IMR-90 (cell line): ENCODE results near the gene NKAIN4. TPM values are rescaled to one million over a fixed set of nuclear protein-coding genes. Genes with fewer than 3 reads are reported as not detected.

Experiments
- ATAC-seq: fragments of 200-7000 bp; cut with Tn5 transposase; 2 replicates; pipeline ENCODE4 v1.9.1; 2020; ENCODE audit warnings: low read depth, mild to moderate bottlenecking, moderate library complexity
- BruUV-seq: library from RNA; stranded (reverse); fragments of 400-500 nt; replicated peaks from 2 replicates; lab custom pipeline; 2021; lab: Mats Ljungman, UMichigan
- CTCF ChIA-PET: fragments of 300-600 bp; formaldehyde crosslinking; extraction: SDS; loops from one replicate; lab custom pipeline; 2021; ENCODE audit warnings: antibody characterized with exemption; lab: Yijun Ruan, JAX
- POLR2A ChIA-PET: fragments of 300-600 bp; sonication (Branson Sonifier 250); formaldehyde crosslinking; loops from one replicate; lab custom pipeline; 2022; ENCODE audit warnings: antibody characterized with exemption; ENCODE audit not compliant: unreplicated experiment; lab: Charles Lee
- DNase-seq: peaks from one replicate; pipeline ENCODE4 v3.0.0; 2013
- H2AFZ ChIP-seq: replicated peaks from 2 replicates; pipeline ENCODE3; 2013; ENCODE audit warnings: low read length, mild to moderate bottlenecking; ENCODE audit not compliant: poor library complexity
- H2AK5ac ChIP-seq: 2 replicates; pipeline ENCODE4 v1.6.1; 2013; ENCODE audit warnings: low read depth, low read length, inconsistent platforms
- H2AK9ac ChIP-seq: replicated peaks from 2 replicates; pipeline ENCODE3; 2013; ENCODE audit warnings: mild to moderate bottlenecking, low read depth, low read length, moderate library complexity; ENCODE audit not compliant: poor library complexity
- H2BK120ac ChIP-seq: 2 replicates; pipeline ENCODE4 v1.6.1; 2013; ENCODE audit warnings: low read depth, low read length, inconsistent platforms
- H2BK15ac ChIP-seq: 3 replicates; pipeline ENCODE4 v1.6.1; 2013; ENCODE audit warnings: low read depth, low read length, inconsistent platforms
- H2BK20ac ChIP-seq: 2 replicates; pipeline ENCODE4 v1.6.1; 2013; ENCODE audit warnings: low read depth, mild to moderate bottlenecking, inconsistent platforms, low read length, moderate library complexity
- H2BK5ac ChIP-seq: 2 replicates; pipeline ENCODE4 v1.6.1; 2013; ENCODE audit warnings: mild to moderate bottlenecking, low read depth, low read length, inconsistent platforms; ENCODE audit not compliant: poor library complexity, severe bottlenecking
- H3K14ac ChIP-seq: replicated peaks from 2 replicates; pipeline ENCODE4 v1.6.1; 2013; ENCODE audit warnings: low read depth, low read length, inconsistent platforms
- H3K18ac ChIP-seq: 2 replicates; pipeline ENCODE4 v1.6.1; 2013; ENCODE audit warnings: low read depth, low read length, control low read depth
- H3K23ac ChIP-seq: 2 replicates; pipeline ENCODE4 v1.6.1; 2013; ENCODE audit warnings: low read depth, low read length, inconsistent platforms
- H3K27ac ChIP-seq: 2 replicates; pipeline ENCODE4 v1.5.1; 2013; ENCODE audit warnings: mild to moderate bottlenecking, control low read depth, low read length; ENCODE audit not compliant: insufficient read depth
- H3K27me3 ChIP-seq: 2 replicates; pipeline ENCODE4 v1.6.1; 2013; ENCODE audit warnings: low read length; ENCODE audit not compliant: control insufficient read depth, insufficient read depth
- H3K36me3 ChIP-seq: 2 replicates; pipeline ENCODE4 v1.6.1; 2013; ENCODE audit warnings: low read length, mixed read lengths; ENCODE audit not compliant: control insufficient read depth, insufficient read depth
- H3K4ac ChIP-seq: 2 replicates; pipeline ENCODE4 v1.6.1; 2013; ENCODE audit warnings: low read depth, low read length, inconsistent platforms
- H3K4me1 ChIP-seq: 2 replicates; pipeline ENCODE4 v1.6.1; 2013; ENCODE audit warnings: low read length, mixed read lengths; ENCODE audit not compliant: control insufficient read depth, insufficient read depth
- H3K4me2 ChIP-seq: 2 replicates; pipeline ENCODE4 v1.6.1; 2013; ENCODE audit warnings: low read depth, mild to moderate bottlenecking, control low read depth, low read length, moderate library complexity
- H3K4me3 ChIP-seq: 2 replicates; pipeline ENCODE4 v1.5.1; 2013; ENCODE audit warnings: low read depth, mild to moderate bottlenecking, control low read depth, low read length, moderate library complexity; ENCODE audit not compliant: insufficient read depth
- H3K56ac ChIP-seq: 2 replicates; pipeline ENCODE4 v1.6.1; 2013; ENCODE audit warnings: low read length, inconsistent platforms; ENCODE audit not compliant: insufficient read depth; ENCODE audit errors: extremely low read depth
- H3K79me1 ChIP-seq, 2 experiments: 2 replicates each; pipeline ENCODE4 v1.6.1; 2013; ENCODE audit warnings: low read length in 2 of 2, inconsistent platforms in 1 of 2, low read depth in 1 of 2
- H3K9ac ChIP-seq: 2 replicates; pipeline ENCODE4 v1.6.1; 2013; ENCODE audit warnings: low read depth, low read length, control low read depth
- H3K9me1 ChIP-seq: 2 replicates; pipeline ENCODE4 v1.6.1; 2013; ENCODE audit warnings: low read length, inconsistent platforms; ENCODE audit not compliant: insufficient read depth
- H3K9me3 ChIP-seq: 2 replicates; pipeline ENCODE4 v1.6.1; 2013; ENCODE audit warnings: low read length; ENCODE audit not compliant: control insufficient read depth, insufficient read depth
- H4K20me1 ChIP-seq: 2 replicates; pipeline ENCODE4 v1.6.1; 2013; ENCODE audit warnings: low read length, inconsistent platforms; ENCODE audit not compliant: insufficient read depth
- H4K5ac ChIP-seq: 2 replicates; pipeline ENCODE4 v1.6.1; 2013; ENCODE audit warnings: mild to moderate bottlenecking, low read depth, low read length, control low read depth
- H4K8ac ChIP-seq, 2 experiments: 2 replicates each; pipeline ENCODE4 v1.6.1; 2013; ENCODE audit warnings: low read depth in 2 of 2, low read length in 2 of 2, control low read depth in 1 of 2, inconsistent platforms in 1 of 2
- H4K91ac ChIP-seq: 2 replicates; pipeline ENCODE4 v1.6.1; 2013; ENCODE audit warnings: low read depth, low read length, inconsistent platforms; ENCODE audit not compliant: insufficient read depth
- BHLHE40 ChIP-seq: fragments of 150-350 bp; IDR thresholded peaks from 2 replicates; pipeline ENCODE4 v1.6.1; 2016; ENCODE audit warnings: mild to moderate bottlenecking, low read depth, low read length
- CEBPB ChIP-seq: IDR thresholded peaks from 2 replicates; pipeline ENCODE4 v1.6.1; 2012; ENCODE audit warnings: low read depth, low read length, improper control_type of control experiment
- CHD1 ChIP-seq: IDR thresholded peaks from 2 replicates; pipeline ENCODE4 v1.6.1; 2012; ENCODE audit warnings: low read depth, low read length, improper control_type of control experiment
- FOS ChIP-seq: fragments of 150-350 bp; IDR thresholded peaks from 2 replicates; pipeline ENCODE4 v1.6.1; 2016; ENCODE audit warnings: low read depth, low read length
- MAFK ChIP-seq: IDR thresholded peaks from 2 replicates; pipeline ENCODE4 v1.6.1; 2012; ENCODE audit warnings: low read depth, low read length, improper control_type of control experiment
- MAZ ChIP-seq: IDR thresholded peaks from 2 replicates; pipeline ENCODE4 v1.6.1; 2012; ENCODE audit warnings: low read depth, mild to moderate bottlenecking, low read length, improper control_type of control experiment, moderate library complexity, borderline replicate concordance
- MXI1 ChIP-seq: IDR thresholded peaks from 2 replicates; pipeline ENCODE4 v1.6.1; 2012; ENCODE audit warnings: low read depth, mild to moderate bottlenecking, low read length, moderate library complexity, borderline replicate concordance
- NFE2L2 ChIP-seq: fragments of 150-350 bp; IDR thresholded peaks from 2 replicates; pipeline ENCODE4 v1.6.1; 2016; ENCODE audit warnings: low read depth, mild to moderate bottlenecking, low read length
- POLR2A ChIP-seq: IDR thresholded peaks from 2 replicates; pipeline ENCODE4 v1.6.1; 2012; ENCODE audit warnings: mild to moderate bottlenecking, low read depth, low read length
- RAD21 ChIP-seq: IDR thresholded peaks from 2 replicates; pipeline ENCODE4 v1.6.1; 2012; ENCODE audit warnings: low read length, improper control_type of control experiment
- RCOR1 ChIP-seq: IDR thresholded peaks from 2 replicates; pipeline ENCODE4 v1.6.1; 2012; ENCODE audit warnings: mild to moderate bottlenecking, low read length, improper control_type of control experiment; ENCODE audit not compliant: insufficient replicate concordance
- RFX5 ChIP-seq: IDR thresholded peaks from 2 replicates; pipeline ENCODE4 v1.8.0; 2012; ENCODE audit warnings: low read depth, mild to moderate bottlenecking, low read length, moderate library complexity
- SMC3 ChIP-seq: fragments of 150-350 bp; IDR thresholded peaks from 2 replicates; pipeline ENCODE4 v1.6.1; 2016; ENCODE audit warnings: low read depth, mild to moderate bottlenecking, antibody characterized with exemption, low read length, moderate library complexity
- WGBS, 2 experiments: methylation state at CpG; one replicate each; pipeline versions ENCODE4 v1.1.5 to v1.1.7; 2013; ENCODE audit warnings: missing lambda C conversion rate in 2 of 2; ENCODE audit not compliant: insufficient read length in 1 of 2; ENCODE audit errors: extremely low coverage in 2 of 2; 5-methylcytosine and 5-hydroxymethylcytosine counted together
- dilution Hi-C: fragments of 300-500 bp; cut with HindIII; formaldehyde crosslinking; loops from one replicate; pipeline ENCODE4 v1.14.3; 2018; ENCODE audit warnings: low sequenced_read_pairs; ENCODE audit not compliant: unreplicated experiment
- in situ Hi-C: fragments of 300-500 bp; cut with MboI; formaldehyde crosslinking; loops from 3 replicates; pipeline ENCODE4 v1.14.3; 2019; ENCODE audit warnings: low sequenced_read_pairs, inconsistent platforms, mixed read lengths
- intact Hi-C: fragments of 100-400 bp; cut with micrococcal nuclease; formaldehyde crosslinking; loops from 2 replicates; pipeline ENCODE4 v1.10.0; 2022
- polyA plus RNA-seq, 3 experiments: library from polyadenylated mRNA; depleted of rRNA; stranded (reverse); fragments of >200 nt; gene quantifications; 2 replicates each; pipeline ENCODE4 v1.2.3, GENCODE V29; 2012; ENCODE audit warnings: low replicate concordance in 1 of 3
- total RNA-seq: library from RNA; depleted of rRNA; stranded (reverse); fragments of >200 nt; gene quantifications from 2 replicates; pipeline ENCODE4 v1.2.3, GENCODE V29; 2012
- TF ChIP-seq, protein P1 (sequence below): fragments of 150-350 bp; IDR thresholded peaks from 2 replicates; pipeline ENCODE4 v1.6.1; 2016; ENCODE audit warnings: low read depth, mild to moderate bottlenecking, low read length, moderate library complexity, borderline replicate concordance
- TF ChIP-seq, protein P2 (sequence below): fragments of 150-350 bp; IDR thresholded peaks from 2 replicates; pipeline ENCODE4 v1.6.1; 2017; ENCODE audit warnings: mild to moderate bottlenecking, antibody characterized with exemption, low read length, low read depth
- TF ChIP-seq, protein P3 (sequence below): conservative IDR thresholded peaks from 2 replicates; pipeline ENCODE4 v1.5.1; 2012; ENCODE audit warnings: mild to moderate bottlenecking, low read depth, low read length, improper control_type of control experiment

NKAIN4 gene
- total and polyA plus RNA-seq, 2 of the 4 experiments (the other 2 are of a cell fraction), result not detected

DNA sequence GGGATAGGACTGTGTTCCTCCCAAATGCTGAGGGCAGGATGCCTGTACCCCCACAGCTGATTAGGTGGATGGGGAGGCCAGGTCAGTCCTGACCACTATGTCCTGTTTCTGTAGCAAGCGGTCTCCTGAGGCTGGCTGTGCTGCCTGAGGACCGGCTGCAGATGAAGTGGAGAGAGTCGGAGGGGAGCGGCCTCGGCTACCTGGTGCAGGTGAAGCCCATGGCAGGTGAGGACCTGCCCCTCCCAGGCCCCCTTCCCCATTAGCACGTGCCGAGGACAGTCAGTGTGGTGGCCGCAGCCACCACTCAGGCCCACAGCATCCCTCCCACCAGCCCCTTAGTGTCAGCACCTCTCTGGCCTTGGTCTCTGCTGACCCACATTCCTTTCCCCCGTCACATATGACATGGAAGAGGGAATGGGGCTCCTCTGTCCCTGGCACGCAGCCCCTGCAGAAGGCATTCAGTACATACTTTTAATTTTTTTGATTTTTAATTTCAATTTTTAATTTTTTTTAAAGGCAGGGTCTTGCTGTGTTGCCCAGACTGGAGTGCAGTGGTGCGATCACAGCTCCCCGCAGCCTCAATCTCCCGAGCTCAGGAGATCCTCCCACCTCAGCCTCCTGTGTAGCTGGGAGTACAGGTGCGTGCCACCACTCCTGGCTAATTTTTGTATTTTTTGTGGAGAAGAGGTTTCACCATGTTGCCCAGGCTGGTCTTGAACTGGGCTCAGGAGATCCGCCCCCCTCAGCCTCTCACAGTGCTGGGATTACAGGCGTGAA is 43.7 kb upstream of the NKAIN4 start:
- no peak overlapping the region for H2AFZ ChIP-seq
- H4K20me1 ChIP-seq, result peaks cover 4% of the 10 kb centered on the region
- BruUV-seq, result no TSS peak
- H3K9ac ChIP-seq, result no peak overlapping the region
- no peaks in the 10 kb centered on the region for H3K4me1 ChIP-seq
- no peak overlapping the region for H3K14ac ChIP-seq
- no peak overlapping the region for H3K4me3 ChIP-seq
- WGBS, 2 experiments, result 80% methylated on average over 1 of the region's 16 CpGs; no CpG with 5 or more reads in 1 of the 2 experiments
- no peak overlapping the region for H3K4ac ChIP-seq
- H3K9me1 ChIP-seq, result no peaks in the 10 kb centered on the region
- no peak overlapping the region for H3K4me2 ChIP-seq
- no peak overlapping the region for H2BK15ac ChIP-seq
- intact Hi-C loops, result no loop called here
- no peak overlapping the region for H2AK9ac ChIP-seq
- no peak overlapping the region for H3K27ac ChIP-seq
- TF ChIP-seq MAZ (no peak), MXI1 (no peak), BHLHE40 (no peak), CHD1 (no peak), CEBPB (no peak), POLR2A (no peak), NFE2L2 (no peak), RCOR1 (no peak), RAD21 (no peak), MAFK (no peak), FOS (no peak), SMC3 (no peak), RFX5 (no peak)
- TF ChIP-seq, protein P1, sequence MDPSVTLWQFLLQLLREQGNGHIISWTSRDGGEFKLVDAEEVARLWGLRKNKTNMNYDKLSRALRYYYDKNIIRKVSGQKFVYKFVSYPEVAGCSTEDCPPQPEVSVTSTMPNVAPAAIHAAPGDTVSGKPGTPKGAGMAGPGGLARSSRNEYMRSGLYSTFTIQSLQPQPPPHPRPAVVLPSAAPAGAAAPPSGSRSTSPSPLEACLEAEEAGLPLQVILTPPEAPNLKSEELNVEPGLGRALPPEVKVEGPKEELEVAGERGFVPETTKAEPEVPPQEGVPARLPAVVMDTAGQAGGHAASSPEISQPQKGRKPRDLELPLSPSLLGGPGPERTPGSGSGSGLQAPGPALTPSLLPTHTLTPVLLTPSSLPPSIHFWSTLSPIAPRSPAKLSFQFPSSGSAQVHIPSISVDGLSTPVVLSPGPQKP, result no peak
- TF ChIP-seq, protein P2, sequence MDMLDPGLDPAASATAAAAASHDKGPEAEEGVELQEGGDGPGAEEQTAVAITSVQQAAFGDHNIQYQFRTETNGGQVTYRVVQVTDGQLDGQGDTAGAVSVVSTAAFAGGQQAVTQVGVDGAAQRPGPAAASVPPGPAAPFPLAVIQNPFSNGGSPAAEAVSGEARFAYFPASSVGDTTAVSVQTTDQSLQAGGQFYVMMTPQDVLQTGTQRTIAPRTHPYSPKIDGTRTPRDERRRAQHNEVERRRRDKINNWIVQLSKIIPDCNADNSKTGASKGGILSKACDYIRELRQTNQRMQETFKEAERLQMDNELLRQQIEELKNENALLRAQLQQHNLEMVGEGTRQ, result no peak
- TF ChIP-seq, protein P3, sequence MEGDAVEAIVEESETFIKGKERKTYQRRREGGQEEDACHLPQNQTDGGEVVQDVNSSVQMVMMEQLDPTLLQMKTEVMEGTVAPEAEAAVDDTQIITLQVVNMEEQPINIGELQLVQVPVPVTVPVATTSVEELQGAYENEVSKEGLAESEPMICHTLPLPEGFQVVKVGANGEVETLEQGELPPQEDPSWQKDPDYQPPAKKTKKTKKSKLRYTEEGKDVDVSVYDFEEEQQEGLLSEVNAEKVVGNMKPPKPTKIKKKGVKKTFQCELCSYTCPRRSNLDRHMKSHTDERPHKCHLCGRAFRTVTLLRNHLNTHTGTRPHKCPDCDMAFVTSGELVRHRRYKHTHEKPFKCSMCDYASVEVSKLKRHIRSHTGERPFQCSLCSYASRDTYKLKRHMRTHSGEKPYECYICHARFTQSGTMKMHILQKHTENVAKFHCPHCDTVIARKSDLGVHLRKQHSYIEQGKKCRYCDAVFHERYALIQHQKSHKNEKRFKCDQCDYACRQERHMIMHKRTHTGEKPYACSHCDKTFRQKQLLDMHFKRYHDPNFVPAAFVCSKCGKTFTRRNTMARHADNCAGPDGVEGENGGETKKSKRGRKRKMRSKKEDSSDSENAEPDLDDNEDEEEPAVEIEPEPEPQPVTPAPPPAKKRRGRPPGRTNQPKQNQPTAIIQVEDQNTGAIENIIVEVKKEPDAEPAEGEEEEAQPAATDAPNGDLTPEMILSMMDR, result no peak
- dilution Hi-C loops, result no loop called here
- no peak overlapping the region for H2BK20ac ChIP-seq
- no peaks in the 10 kb centered on the region for H3K36me3 ChIP-seq
- ChIA-PET CTCF (no interaction called here), POLR2A (no interaction called here)
- no peak overlapping the region for H3K18ac ChIP-seq
- no peak overlapping the region for H2BK5ac ChIP-seq
- no peak overlapping the region for H4K8ac ChIP-seq
- ATAC-seq (no peak), DNase-seq (no peak)
- no peak overlapping the region for H2AK5ac ChIP-seq
- in situ Hi-C loops, result no loop called here
- no peak overlapping the region for H4K91ac ChIP-seq
- no peak overlapping the region for H4K5ac ChIP-seq
- no peak overlapping the region for H3K56ac ChIP-seq
- peaks cover 2% of the 10 kb centered on the region; the same call in 1 of the 2 replicates for H3K9me3 ChIP-seq
- H2BK120ac ChIP-seq, result no peak overlapping the region
- H3K79me1 ChIP-seq, result no peaks in the 10 kb centered on the region
- H3K23ac ChIP-seq, result no peak overlapping the region
- H3K27me3 ChIP-seq, result peaks cover 42% of the 10 kb centered on the region
